AG09309 (cell line): Measurements from ENCODE around the gene ATP23.

Source experiments
- DNase-seq: peaks from one replicate; pipeline ENCODE4 v3.0.0-alpha.2; 2010; ENCODE audit warnings: low read depth
- H3K4me3 ChIP-seq: 2 replicates; pipeline ENCODE4 v1.5.1; 2011; ENCODE audit warnings: mild to moderate bottlenecking, low read depth, low read length, moderate library complexity; ENCODE audit not compliant: control insufficient read depth
- CTCF ChIP-seq: IDR thresholded peaks from 2 replicates; pipeline ENCODE4 v1.5.1; 2011; ENCODE audit warnings: mild to moderate bottlenecking, low read depth, low read length, inconsistent platforms; ENCODE audit not compliant: insufficient read depth, control insufficient read depth; ENCODE audit errors: missing control alignments

ATP23 gene

DNA sequence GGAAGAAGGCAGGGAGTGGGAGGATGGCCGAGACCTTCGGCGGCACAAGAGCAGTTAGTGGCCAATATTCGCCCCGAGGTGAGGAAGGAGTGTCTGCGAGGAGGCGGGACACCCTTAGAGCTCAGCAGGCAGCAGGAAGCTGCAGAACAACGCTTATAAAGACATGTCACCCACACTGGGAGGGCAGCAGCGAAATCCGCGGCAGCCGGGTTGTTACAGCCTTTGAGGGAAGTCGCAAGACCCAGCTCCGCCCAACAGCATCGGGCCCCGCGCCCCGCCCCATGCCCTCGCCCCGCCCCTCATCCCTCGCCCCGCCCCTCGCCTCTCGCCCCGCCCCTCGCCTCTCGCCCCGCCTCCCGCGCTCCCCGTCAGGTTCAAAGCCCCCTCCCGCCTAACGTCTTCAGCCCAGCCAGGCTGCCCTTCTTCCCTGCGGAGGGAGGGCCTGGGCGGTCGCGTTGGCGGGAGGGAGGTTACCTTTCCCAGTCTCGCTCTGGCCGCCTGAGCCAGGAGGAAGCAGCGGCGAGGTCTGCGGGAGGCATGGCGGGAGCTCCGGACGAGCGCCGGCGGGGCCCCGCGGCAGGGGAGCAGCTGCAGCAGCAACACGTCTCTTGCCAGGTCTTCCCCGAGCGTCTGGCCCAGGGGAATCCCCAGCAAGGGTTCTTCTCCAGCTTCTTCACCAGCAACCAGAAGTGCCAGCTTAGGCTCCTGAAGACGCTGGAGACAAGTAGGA is at the start of gene ATP23:
Gene ATP23, plus strand, starts transcription at position 403 of the 730 bp plus-strand sequence. Its CDS starts 135 bp downstream, at position 538.
- TF ChIP-seq CTCF, result no peak
- DNase-seq, result peak; percentile 38
- peak within 1 kb of the TSS; percentile 58 for H3K4me3 ChIP-seq

GRCh38 chr12:57892232-57892972 is 49.0 kb upstream of the ATP23 start:
- TF ChIP-seq CTCF, result no peak
- no peak overlapping the region for H3K4me3 ChIP-seq
- no peak for DNase-seq

DNA sequence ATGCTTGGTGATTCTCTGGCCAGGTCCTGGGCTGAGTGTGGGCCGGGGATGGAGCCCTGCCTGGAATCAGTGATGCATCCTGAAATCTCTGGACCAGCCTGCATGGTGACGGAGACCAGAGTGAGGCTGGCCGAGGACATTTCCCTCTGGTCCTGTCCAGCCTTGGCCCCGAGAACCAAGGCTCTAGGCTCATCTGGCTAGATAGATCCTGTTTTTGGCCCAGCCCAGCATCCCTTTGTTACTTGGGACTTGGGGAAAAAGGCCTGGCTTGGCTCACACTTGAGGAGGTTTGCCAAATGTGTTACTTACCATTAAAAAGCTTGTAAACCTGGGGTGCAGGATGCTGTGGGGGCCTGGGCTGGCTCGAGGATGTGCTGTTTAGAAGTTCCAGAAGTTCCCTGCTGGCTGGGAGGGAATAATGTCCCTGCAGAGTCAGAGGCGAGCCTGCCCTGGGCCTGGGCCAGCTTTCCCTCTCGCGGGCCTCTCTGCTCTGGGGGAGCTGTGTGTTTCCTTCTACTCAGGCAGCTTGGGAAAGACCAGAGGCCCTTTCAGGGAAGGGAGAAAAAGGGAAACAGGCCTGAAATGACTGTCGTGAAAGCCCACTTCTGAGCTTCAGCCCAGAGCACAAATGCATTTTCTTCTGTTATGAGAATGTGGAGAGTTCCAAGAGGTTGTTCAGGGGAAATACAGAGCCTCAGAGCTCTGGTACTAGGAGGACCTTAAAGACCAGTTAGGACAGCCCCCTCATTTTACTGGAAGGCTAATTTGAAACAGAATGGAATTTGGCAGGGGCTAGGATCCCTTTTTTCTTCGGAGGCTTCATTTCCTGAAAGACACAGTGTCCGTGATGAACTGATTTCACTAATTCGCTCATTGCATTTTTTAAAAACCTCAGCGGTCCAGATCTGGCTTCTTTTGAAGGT is 47.7 kb upstream of the ATP23 start:
- peak; percentile 88 for DNase-seq
- no peak for TF ChIP-seq CTCF
- no peak overlapping the region for H3K4me3 ChIP-seq

DNA sequence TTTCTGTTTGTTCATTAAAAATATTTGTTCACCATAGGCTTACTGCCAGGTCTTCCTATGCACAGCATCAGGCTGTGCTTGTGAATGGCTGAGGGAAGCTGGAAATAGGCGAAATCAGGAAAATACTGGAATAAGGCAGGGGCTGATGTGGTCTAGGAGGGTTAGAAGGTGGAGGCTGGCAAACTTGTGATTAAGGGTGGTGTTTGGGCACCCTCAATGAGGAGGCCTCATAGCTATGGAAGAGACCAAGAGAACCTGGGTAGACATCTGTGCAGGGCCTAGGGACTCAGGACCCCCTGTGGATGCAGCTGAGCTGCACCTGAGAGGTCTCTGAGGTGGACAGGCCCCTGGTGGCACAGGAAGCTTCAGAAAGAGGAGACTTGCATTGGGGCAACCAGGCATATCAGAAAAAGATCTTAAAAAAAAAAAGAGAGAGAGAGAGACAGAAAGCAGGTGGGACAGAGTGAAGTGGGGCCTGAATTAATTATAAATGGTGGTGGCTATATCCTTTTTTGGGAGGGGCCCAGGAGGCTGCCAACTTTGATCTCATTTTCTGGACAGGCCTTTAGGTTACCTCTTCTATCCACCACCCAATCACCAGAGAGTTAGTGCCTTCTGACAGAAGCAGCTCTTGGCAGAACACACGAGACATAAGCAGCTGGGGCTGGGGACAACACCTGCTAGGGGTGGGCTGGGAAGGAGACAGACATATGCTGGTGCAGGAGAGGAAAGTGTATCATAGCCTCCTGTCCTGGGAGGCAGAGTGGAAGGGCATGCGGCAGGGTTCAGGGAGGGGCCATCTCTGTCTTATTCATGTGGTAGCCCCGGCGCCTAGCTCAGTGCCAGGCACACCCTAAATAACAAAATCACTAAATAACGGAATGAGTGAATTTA is 46.7 kb upstream of the ATP23 start:
- no peak for TF ChIP-seq CTCF
- DNase-seq, result no peak
- no peak overlapping the region for H3K4me3 ChIP-seq

GRCh38 chr12:57895389-57896114 is 45.8 kb upstream of the ATP23 start:
- no peak overlapping the region for H3K4me3 ChIP-seq
- no peak for TF ChIP-seq CTCF
- DNase-seq, result no peak
